Ishikawa (cell line): ENCODE results near the gene GABRR2.

Experiments
- CEBPB ChIP-seq: IDR thresholded peaks from 2 replicates; pipeline ENCODE4 v1.6.1; 2012
- CREB1 ChIP-seq: IDR thresholded peaks from 2 replicates; pipeline ENCODE4 v1.6.1; 2012; ENCODE audit warnings: low read depth
- EGR1 ChIP-seq: IDR thresholded peaks from 2 replicates; pipeline ENCODE4 v1.6.1; 2012
- EP300 ChIP-seq: IDR thresholded peaks from 2 replicates; pipeline ENCODE4 v1.6.1; 2012; ENCODE audit warnings: borderline replicate concordance
- FOXM1 ChIP-seq: IDR thresholded peaks from 2 replicates; pipeline ENCODE4 v1.6.1; 2012; ENCODE audit warnings: low read depth, borderline replicate concordance
- MAX ChIP-seq: IDR thresholded peaks from 2 replicates; pipeline ENCODE4 v1.6.1; 2012
- NFIC ChIP-seq: IDR thresholded peaks from 2 replicates; pipeline ENCODE4 v1.6.1; 2012
- RAD21 ChIP-seq: IDR thresholded peaks from 2 replicates; pipeline ENCODE4 v1.6.1; 2012; ENCODE audit warnings: low read depth
- REST ChIP-seq: IDR thresholded peaks from 2 replicates; pipeline ENCODE4 v1.6.1; 2012; ENCODE audit warnings: low read depth, mild to moderate bottlenecking
- TAF1 ChIP-seq: IDR thresholded peaks from 2 replicates; pipeline ENCODE4 v1.6.1; 2012; ENCODE audit warnings: low read depth, mild to moderate bottlenecking
- TCF12 ChIP-seq: IDR thresholded peaks from 2 replicates; pipeline ENCODE4 v1.6.1; 2012; ENCODE audit warnings: low read depth
- TEAD4 ChIP-seq: IDR thresholded peaks from 2 replicates; pipeline ENCODE4 v1.6.1; 2012
- USF1 ChIP-seq: IDR thresholded peaks from 2 replicates; pipeline ENCODE4 v1.6.1; 2012
- YY1 ChIP-seq: IDR thresholded peaks from 2 replicates; pipeline ENCODE4 v1.6.1; 2012; ENCODE audit warnings: low read depth
- ZBTB7A ChIP-seq: IDR thresholded peaks from 2 replicates; pipeline ENCODE4 v1.6.1; 2012; ENCODE audit warnings: low read depth

Gene GABRR2

GRCh38 chr6:89287351-89288028 lies 27.6 kb downstream of the GABRR2 start:
- TF ChIP-seq CREB1: no peak
- no peak for TF ChIP-seq NFIC

- TF ChIP-seq USF1 (no peak), TAF1 (no peak), RAD21 (no peak), TEAD4 (no peak), FOXM1 (no peak), REST (no peak), EP300 (no peak), YY1 (no peak), CEBPB (no peak), MAX (no peak), CREB1 (no peak), NFIC (no peak), ZBTB7A (no peak), EGR1 (no peak), TCF12 (no peak)
These were observed 28.6 kb downstream of the GABRR2 start for GRCh38 chr6:89286516-89286915.

- TF ChIP-seq CEBPB (no peak), FOXM1 (no peak), NFIC (no peak), RAD21 (no peak), REST (no peak), YY1 (no peak), EP300 (no peak), TCF12 (no peak), EGR1 (no peak), TEAD4 (no peak), TAF1 (no peak), ZBTB7A (no peak), USF1 (no peak), CREB1 (no peak), MAX (no peak)
These were observed 29.9 kb downstream of the GABRR2 start for GRCh38 chr6:89284963-89285735.

GRCh38 chr6:89284081-89284480 lies 31.0 kb downstream of the GABRR2 start:
- TF ChIP-seq TCF12: no peak
- TF ChIP-seq USF1: no peak
- no peak for TF ChIP-seq TAF1
- TF ChIP-seq MAX: no peak
- TF ChIP-seq REST: no peak
- TF ChIP-seq FOXM1: no peak
- TF ChIP-seq RAD21: no peak
- no peak for TF ChIP-seq NFIC
